ENCODE results near the gene CASTOR2.
"Not testable (repeated sequence)": the region's sequence is repeated elsewhere in the genome, so short reads cannot be mapped to it uniquely, and the experiment has no call there.

CASTOR2 gene

GRCh38 chr7:75055830-75056772 is 91.6 kb downstream of the CASTOR2 start:
- DNase-seq = no peak

GRCh38 chr7:75058406-75058805 is 93.9 kb downstream of the CASTOR2 start:
- DNase-seq = no peak

- DNase-seq = no peak
Observed at GRCh38 chr7:75064291-75064690, 99.8 kb downstream of the CASTOR2 start.

DNA sequence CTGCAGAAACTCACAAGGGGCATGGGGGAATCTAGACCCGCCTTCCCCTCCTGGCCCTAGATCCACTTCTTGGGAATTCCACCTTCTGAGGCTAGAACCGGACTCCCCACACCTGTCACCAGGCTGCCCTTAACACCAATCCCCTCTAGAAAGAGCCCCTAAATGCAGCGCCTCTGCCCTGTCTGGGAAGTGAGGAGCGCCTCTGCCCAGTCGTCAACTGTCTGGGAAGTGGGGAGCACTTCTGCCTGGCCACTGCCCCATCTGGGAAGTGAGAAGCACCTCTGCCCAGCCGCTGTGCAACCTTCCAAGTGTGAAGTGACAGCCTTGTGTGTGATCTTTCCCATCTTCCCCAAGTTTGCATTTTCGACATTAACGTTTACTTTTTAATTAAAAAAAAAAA is 100.3 kb downstream of the CASTOR2 start:
- no peak for DNase-seq

DNA sequence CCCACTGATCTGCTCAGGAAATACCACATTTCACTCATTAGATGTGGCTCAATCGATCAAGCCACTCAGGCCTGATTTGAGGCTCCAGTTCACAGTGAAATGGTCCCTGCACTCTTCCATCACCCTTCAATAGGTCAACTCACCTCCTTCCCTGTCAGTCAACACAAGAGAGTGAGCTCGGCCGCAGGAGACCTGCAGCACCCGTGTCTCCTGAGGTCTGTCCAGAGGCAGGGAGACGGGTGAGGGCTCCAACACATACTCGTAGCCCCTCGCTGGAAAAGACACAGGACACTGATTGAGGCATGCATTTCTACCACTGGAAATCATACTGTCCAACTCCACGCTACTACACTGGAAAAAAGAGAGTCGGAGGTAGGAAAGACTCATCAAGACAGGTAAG is 102.0 kb downstream of the CASTOR2 start:
- no peak for DNase-seq

DNA sequence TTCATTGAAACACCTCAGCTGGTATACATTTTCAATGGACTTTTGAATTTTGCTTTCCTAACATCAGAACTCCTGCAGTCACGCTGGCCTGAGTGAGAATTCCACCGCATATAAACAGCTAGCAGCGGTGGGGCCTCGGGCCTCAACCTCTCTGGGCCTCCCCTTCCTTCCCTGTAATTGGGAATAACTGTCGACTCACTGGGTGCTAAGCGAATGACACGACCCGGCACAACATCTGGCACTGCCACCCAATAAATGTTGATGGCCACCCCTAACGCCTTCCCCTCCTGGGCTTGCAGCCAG is 108.4 kb downstream of the CASTOR2 start:
- no peak for DNase-seq

DNA sequence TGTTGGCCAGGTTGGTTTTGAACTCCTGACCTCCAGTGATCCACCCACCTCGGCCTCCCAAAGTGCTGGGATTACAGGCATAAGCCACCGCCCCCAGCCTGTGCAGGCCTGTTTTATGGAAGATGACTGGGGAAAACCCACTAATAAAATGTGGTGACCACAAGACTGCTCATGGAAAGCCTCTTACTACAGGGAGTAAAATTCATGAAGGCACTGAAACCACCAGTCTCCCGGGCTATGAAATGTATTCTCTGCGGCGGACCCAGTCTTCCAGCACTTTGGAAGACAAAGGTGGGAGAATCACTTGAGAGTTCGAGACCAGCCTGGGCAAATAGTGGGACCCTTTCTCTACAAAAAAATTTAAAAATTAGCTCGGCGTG is 109.7 kb downstream of the CASTOR2 start:
- not testable (repeated sequence) for DNase-seq

Measured in NCI-H1436 treated with DMSO at 0.1 percent for 48 hours (cell line).